Activated B cell treated with CpG ODN at 0.5 μM for 24 hours (primary cell): Measurements from ENCODE around the gene NAALADL2. TPM values are rescaled to one million over a fixed set of nuclear protein-coding genes. Genes with fewer than 3 reads are reported as not detected.

Experiments
- ATAC-seq: fragments of 200-7000 bp; cut with Tn5 transposase; one replicate; pipeline ENCODE4 v1.10.0; 2021; ENCODE audit warnings: low read depth, mild to moderate bottlenecking, moderate library complexity
- CTCF ChIA-PET: fragments of 350-600 bp; sonication (Branson Sonifier 250); formaldehyde crosslinking; loops from one replicate; lab custom pipeline; 2021; ENCODE audit warnings: antibody characterized with exemption; lab: Charles Lee
- POLR2A ChIA-PET: fragments of 350-600 bp; sonication (Branson Sonifier 250); formaldehyde crosslinking; loops from one replicate; lab custom pipeline; 2021; ENCODE audit warnings: antibody characterized with exemption; lab: Charles Lee
- DNase-seq: peaks from one replicate; pipeline ENCODE4 v3.0.0; 2022
- H3K27ac Mint-ChIP-seq: one replicate; pipeline ENCODE4 v1.8.0; 2020; ENCODE audit warnings: mixed read lengths
- H3K27me3 Mint-ChIP-seq: one replicate; pipeline ENCODE4 v1.8.0; 2021; ENCODE audit warnings: mixed read lengths
- H3K36me3 Mint-ChIP-seq: one replicate; pipeline ENCODE4 v1.8.0; 2021; ENCODE audit warnings: low read depth, mixed read lengths
- H3K4me1 Mint-ChIP-seq: one replicate; pipeline ENCODE4 v1.8.0; 2021; ENCODE audit warnings: mixed read lengths
- H3K4me3 Mint-ChIP-seq: one replicate; pipeline ENCODE4 v1.8.0; 2020; ENCODE audit warnings: mild to moderate bottlenecking, mixed read lengths
- H3K9me3 Mint-ChIP-seq: one replicate; pipeline ENCODE4 v1.8.0; 2020; ENCODE audit warnings: mixed read lengths
- CTCF ChIP-seq: fragments of 200-600 bp; IDR thresholded peaks from one replicate; pipeline ENCODE4 v1.8.0; 2022; ENCODE audit warnings: antibody characterized with exemption, mild to moderate bottlenecking
- intact Hi-C: fragments of 100-400 bp; cut with micrococcal nuclease; formaldehyde crosslinking; loops from one replicate; pipeline ENCODE4 v1.15.1; 2024
- total RNA-seq: library from RNA; stranded (reverse); gene quantifications from 2 replicates; pipeline ENCODE4 v1.2.3, GENCODE V29; 2022

The NAALADL2 gene
- total RNA-seq, 1 donor from 2014 or later, result not detected

DNA sequence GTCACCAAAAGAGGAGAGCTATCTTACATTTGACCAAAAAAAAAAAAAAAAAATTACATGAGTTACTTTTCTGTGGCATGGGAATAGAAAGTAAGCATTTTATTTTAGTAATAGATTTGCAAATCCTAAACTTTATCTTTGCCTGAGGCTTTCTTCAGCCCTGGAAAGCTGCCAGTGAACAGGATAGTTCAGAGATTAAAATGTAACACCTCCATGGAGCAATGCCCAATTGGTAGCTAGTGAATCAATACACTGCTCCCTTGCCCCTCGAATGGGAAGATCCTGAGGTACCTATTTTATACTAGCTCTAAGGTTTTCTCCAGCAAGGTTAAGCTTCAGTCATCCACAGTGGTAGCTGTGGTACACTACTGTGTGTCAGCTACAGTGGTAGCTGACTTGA is 867.1 kb downstream of the NAALADL2 start:
- intact Hi-C loops, result no loop called here
- CTCF ChIA-PET, result no interaction called here
- TF ChIP-seq CTCF, result no peak
- no peak for ATAC-seq
- POLR2A ChIA-PET, result no interaction called here
- H3K27ac Mint-ChIP-seq, result no peak overlapping the region
- H3K27me3 Mint-ChIP-seq, result no peaks in the 10 kb centered on the region
- DNase-seq, result no peak
- H3K36me3 Mint-ChIP-seq, result no peaks in the 10 kb centered on the region
- no peak overlapping the region for H3K4me3 Mint-ChIP-seq
- H3K4me1 Mint-ChIP-seq, result no peaks in the 10 kb centered on the region
- H3K9me3 Mint-ChIP-seq, result peaks cover 2% of the 10 kb centered on the region

- peaks cover 4% of the 10 kb centered on the region for H3K9me3 Mint-ChIP-seq
- no peak for ATAC-seq
- ChIA-PET POLR2A (no interaction called here), CTCF (no interaction called here)
- intact Hi-C loops, result no loop called here
- H3K27me3 Mint-ChIP-seq, result no peaks in the 10 kb centered on the region
- no peak for TF ChIP-seq CTCF
- no peaks in the 10 kb centered on the region for H3K4me1 Mint-ChIP-seq
- no peaks in the 10 kb centered on the region for H3K36me3 Mint-ChIP-seq
- no peak overlapping the region for H3K4me3 Mint-ChIP-seq
- no peak for DNase-seq
- H3K27ac Mint-ChIP-seq, result no peak overlapping the region
These were observed 869.4 kb downstream of the NAALADL2 start for GRCh38 chr3:175728566-175728965.

DNA sequence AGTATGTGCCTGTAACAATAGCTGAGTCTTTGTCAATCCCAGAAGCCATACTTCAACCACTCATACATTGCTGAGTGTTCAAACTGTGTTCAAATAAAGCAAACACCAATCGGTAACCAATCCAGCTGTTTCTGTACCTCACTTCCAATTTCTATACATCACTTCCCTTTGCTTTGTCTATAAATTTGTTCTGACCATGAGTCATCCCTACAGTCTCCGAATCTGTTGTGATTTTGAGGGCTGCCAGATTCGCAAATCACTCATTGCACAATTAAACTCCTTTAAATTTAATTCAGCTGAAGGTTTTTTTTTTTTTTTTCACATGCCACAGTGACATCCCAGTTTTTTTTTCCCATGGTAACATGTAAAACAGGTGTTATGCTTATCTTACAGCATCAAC is 870.3 kb downstream of the NAALADL2 start:
- ChIA-PET POLR2A (no interaction called here), CTCF (no interaction called here)
- Mint-ChIP-seq H3K27me3 (no peaks in the 10 kb centered on the region), H3K9me3 (peaks cover 4% of the 10 kb centered on the region), H3K4me3 (no peak overlapping the region), H3K4me1 (no peaks in the 10 kb centered on the region), H3K27ac (no peak overlapping the region), H3K36me3 (no peaks in the 10 kb centered on the region)
- TF ChIP-seq CTCF, result no peak
- intact Hi-C loops, result no loop called here
- no peak for ATAC-seq
- DNase-seq, result no peak

GRCh38 chr3:175731543-175731942 is 872.4 kb downstream of the NAALADL2 start:
- CTCF ChIA-PET, result no interaction called here

DNA sequence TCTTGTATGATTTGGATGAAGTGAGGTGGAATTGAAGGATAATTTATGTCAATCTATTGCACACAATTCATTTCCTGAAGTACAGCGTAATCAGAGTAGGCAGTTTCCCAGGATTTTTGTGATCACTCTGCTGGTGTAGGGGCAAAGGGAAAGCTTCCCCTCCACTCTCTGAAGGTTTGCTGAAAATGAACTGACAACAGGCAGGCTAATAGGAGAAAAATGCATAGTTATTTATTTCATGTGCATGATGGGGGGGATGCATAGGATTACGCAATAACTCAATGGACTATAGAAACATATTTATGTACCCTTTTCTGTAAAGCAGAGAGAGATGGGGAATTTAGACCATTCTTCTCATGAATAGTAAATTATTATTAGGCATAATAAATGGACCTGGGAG is 872.9 kb downstream of the NAALADL2 start:
- POLR2A ChIA-PET, result no interaction called here
- H3K27me3 Mint-ChIP-seq, result no peaks in the 10 kb centered on the region
- CTCF ChIA-PET, result no interaction called here
- intact Hi-C loops, result no loop called here
- no peak for TF ChIP-seq CTCF
- no peak for DNase-seq
- H3K36me3 Mint-ChIP-seq, result no peaks in the 10 kb centered on the region
- H3K27ac Mint-ChIP-seq, result no peak overlapping the region
- H3K4me3 Mint-ChIP-seq, result no peak overlapping the region
- no peaks in the 10 kb centered on the region for H3K4me1 Mint-ChIP-seq
- no peak for ATAC-seq
- peaks cover 10% of the 10 kb centered on the region for H3K9me3 Mint-ChIP-seq

More at GRCh38 chr3:175731543-175731942, 872.4 kb downstream of the NAALADL2 start:
- no peak for ATAC-seq
- no peak for TF ChIP-seq CTCF
- Mint-ChIP-seq H3K27me3 (no peaks in the 10 kb centered on the region), H3K4me1 (no peaks in the 10 kb centered on the region), H3K27ac (no peak overlapping the region), H3K4me3 (no peak overlapping the region), H3K36me3 (no peaks in the 10 kb centered on the region), H3K9me3 (peaks cover 10% of the 10 kb centered on the region)
- POLR2A ChIA-PET, result no interaction called here
- intact Hi-C loops, result no loop called here
- no peak for DNase-seq
